ENCODE results near the gene BAZ2B.

GRCh38 chr2:159600752-159601151, 15.6 kb downstream of the BAZ2B start:
- TF ChIP-seq POLR2A (IDR thresholded peaks at IDR 0.05) = no peak
- TF ChIP-seq, protein P1, sequence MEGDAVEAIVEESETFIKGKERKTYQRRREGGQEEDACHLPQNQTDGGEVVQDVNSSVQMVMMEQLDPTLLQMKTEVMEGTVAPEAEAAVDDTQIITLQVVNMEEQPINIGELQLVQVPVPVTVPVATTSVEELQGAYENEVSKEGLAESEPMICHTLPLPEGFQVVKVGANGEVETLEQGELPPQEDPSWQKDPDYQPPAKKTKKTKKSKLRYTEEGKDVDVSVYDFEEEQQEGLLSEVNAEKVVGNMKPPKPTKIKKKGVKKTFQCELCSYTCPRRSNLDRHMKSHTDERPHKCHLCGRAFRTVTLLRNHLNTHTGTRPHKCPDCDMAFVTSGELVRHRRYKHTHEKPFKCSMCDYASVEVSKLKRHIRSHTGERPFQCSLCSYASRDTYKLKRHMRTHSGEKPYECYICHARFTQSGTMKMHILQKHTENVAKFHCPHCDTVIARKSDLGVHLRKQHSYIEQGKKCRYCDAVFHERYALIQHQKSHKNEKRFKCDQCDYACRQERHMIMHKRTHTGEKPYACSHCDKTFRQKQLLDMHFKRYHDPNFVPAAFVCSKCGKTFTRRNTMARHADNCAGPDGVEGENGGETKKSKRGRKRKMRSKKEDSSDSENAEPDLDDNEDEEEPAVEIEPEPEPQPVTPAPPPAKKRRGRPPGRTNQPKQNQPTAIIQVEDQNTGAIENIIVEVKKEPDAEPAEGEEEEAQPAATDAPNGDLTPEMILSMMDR (IDR thresholded peaks at IDR 0.05) = no peak
